ENCODE data around the gene LYPLA2. TPM values are rescaled to one million over a fixed set of nuclear protein-coding genes. Genes with fewer than 3 reads are reported as not detected.

LYPLA2 gene
- total RNA-seq, 4 donors from 2014 or later, result 52.7 to 76.9 (median 63.6) TPM

- H3K27ac ChIP-seq, result no peak overlapping the region
- WGBS, result 67% methylated on average over 11 of the region's 17 CpGs
- H3K27me3 ChIP-seq, result no peaks in the 10 kb centered on the region
- no peaks in the 10 kb centered on the region for H3K9me3 ChIP-seq
- H3K4me1 ChIP-seq, result peaks cover 53% of the 10 kb centered on the region
- H3K36me3 ChIP-seq, result peaks cover 55% of the 10 kb centered on the region
- no peak for DNase-seq (ENCODE audit: low spot score in 2 of 2)
- H3K4me3 ChIP-seq, result no peak overlapping the region
- TF ChIP-seq POLR2A (IDR thresholded peaks at IDR 0.05), result no peak
- TF ChIP-seq CTCF (IDR thresholded peaks at IDR 0.05), result peak in 1 of 2 donors; percentile 7
- TF ChIP-seq POLR2AphosphoS5 (IDR thresholded peaks at IDR 0.05), result no peak
- TF ChIP-seq EP300 (IDR thresholded peaks at IDR 0.05), result no peak
These were observed 5.7 kb downstream of the LYPLA2 start for GRCh38 chr1:23796466-23797271.

GRCh38 chr1:23797478-23798448 is 6.8 kb downstream of the LYPLA2 start:
- DNase-seq (ENCODE audit: low spot score in 2 of 2), result no peak
- no peaks in the 10 kb centered on the region for H3K27me3 ChIP-seq
- peaks cover 52% of the 10 kb centered on the region for H3K36me3 ChIP-seq
- WGBS, result 85% methylated on average over 19 of the region's 20 CpGs
- TF ChIP-seq EP300 (IDR thresholded peaks at IDR 0.05) (no peak), POLR2AphosphoS5 (IDR thresholded peaks at IDR 0.05) (no peak), CTCF (IDR thresholded peaks at IDR 0.05) (no peak), POLR2A (IDR thresholded peaks at IDR 0.05) (no peak)
- H3K27ac ChIP-seq, result no peak overlapping the region
- H3K4me3 ChIP-seq, result no peak overlapping the region
- no peaks in the 10 kb centered on the region for H3K9me3 ChIP-seq
- H3K4me1 ChIP-seq, result peaks cover 46% of the 10 kb centered on the region

GRCh38 chr1:23798662-23799142 is 7.8 kb downstream of the LYPLA2 start:
- H3K4me3 ChIP-seq, result peak overlapping the region; percentile 95
- WGBS, result 86% methylated on average over 9 of the region's 12 CpGs
- no peak for DNase-seq (ENCODE audit: low spot score in 2 of 2)
- H3K27me3 ChIP-seq, result no peaks in the 10 kb centered on the region
- TF ChIP-seq CTCF (IDR thresholded peaks at IDR 0.05), result no peak
- TF ChIP-seq POLR2A (IDR thresholded peaks at IDR 0.05), result no peak
- TF ChIP-seq POLR2AphosphoS5 (IDR thresholded peaks at IDR 0.05), result no peak
- no peak for TF ChIP-seq EP300 (IDR thresholded peaks at IDR 0.05)
- peaks cover 45% of the 10 kb centered on the region for H3K36me3 ChIP-seq
- H3K27ac ChIP-seq, result peak overlapping the region; percentile 93
- no peaks in the 10 kb centered on the region for H3K9me3 ChIP-seq
- H3K4me1 ChIP-seq, result peaks cover 37% of the 10 kb centered on the region

- no peak for TF ChIP-seq EP300 (IDR thresholded peaks at IDR 0.05)
- no peak for TF ChIP-seq CTCF (IDR thresholded peaks at IDR 0.05)
- TF ChIP-seq POLR2A (IDR thresholded peaks at IDR 0.05), result no peak
- no peak for TF ChIP-seq POLR2AphosphoS5 (IDR thresholded peaks at IDR 0.05)
- DNase-seq (ENCODE audit: low spot score in 2 of 2), result no peak
- Histone ChIP-seq H3K36me3 (peaks cover 40% of the 10 kb centered on the region), H3K9me3 (no peaks in the 10 kb centered on the region), H3K4me1 (peaks cover 32% of the 10 kb centered on the region), H3K27ac (peak overlapping the region; percentile 93), H3K27me3 (no peaks in the 10 kb centered on the region), H3K4me3 (peak overlapping the region; percentile 95)
- WGBS, result 55% methylated on average over 6 of the region's 7 CpGs
These were observed 8.3 kb downstream of the LYPLA2 start for GRCh38 chr1:23799255-23799569.
